Esophagus (tissue), 2 donors: Measurements from ENCODE around the gene SLC7A5. TPM values are rescaled to one million over a fixed set of nuclear protein-coding genes. Genes with fewer than 3 reads are reported as not detected.
A peak's percentile ranks its signal among the peaks of the same experiment; 100 is the strongest.
"Not testable (repeated sequence)": the region's sequence is repeated elsewhere in the genome, so short reads cannot be mapped to it uniquely, and the experiment has no call there.

Source experiments
- H3K27ac ChIP-seq, 2 donors: one replicate each; pipeline ENCODE4 v1.5.1; 2013; ENCODE audit warnings: low read depth in 2 of 2, mild to moderate bottlenecking in 2 of 2, inconsistent platforms in 1 of 2, low read length in 1 of 2, moderate library complexity in 1 of 2
- H3K27me3 ChIP-seq, 2 donors: one replicate each; pipeline ENCODE4 v1.6.1; 2013; ENCODE audit warnings: low read length in 2 of 2, control low read depth in 1 of 2, mild to moderate bottlenecking in 1 of 2; ENCODE audit not compliant: insufficient read depth in 2 of 2, control insufficient read depth in 1 of 2
- H3K36me3 ChIP-seq, 2 donors: one replicate each; pipeline ENCODE4 v1.6.1; 2013; ENCODE audit warnings: low read length in 1 of 2; ENCODE audit not compliant: control insufficient read depth in 2 of 2, insufficient read depth in 2 of 2
- H3K4me1 ChIP-seq, 2 donors: one replicate each; pipeline ENCODE4 v1.6.1; 2013; ENCODE audit warnings: low read length in 1 of 2; ENCODE audit not compliant: control insufficient read depth in 2 of 2, insufficient read depth in 2 of 2
- H3K4me3 ChIP-seq, 2 donors: one replicate each; pipeline ENCODE4 v1.5.1; 2013; ENCODE audit warnings: low read length in 2 of 2, mild to moderate bottlenecking in 2 of 2, low read depth in 1 of 2, moderate library complexity in 1 of 2
- H3K9me3 ChIP-seq, 2 donors: one replicate each; pipeline ENCODE4 v1.6.1; 2013; ENCODE audit warnings: mild to moderate bottlenecking in 2 of 2, low read depth in 1 of 2, low read length in 1 of 2, moderate library complexity in 1 of 2; ENCODE audit not compliant: control insufficient read depth in 2 of 2, insufficient read depth in 1 of 2
- WGBS, 2 donors: extraction: QIAGEN DNeasy Blood & Tissue Kit; methylation state at CpG; one replicate each; pipeline ENCODE4 v1.1.7; 2013; 5-methylcytosine and 5-hydroxymethylcytosine counted together
- polyA plus RNA-seq, 2 donors: library from polyadenylated mRNA; stranded (reverse); fragments of 200-250 nt; gene quantifications; one replicate each; pipeline ENCODE4 v1.2.3, GENCODE V29; 2013
- donor health status: healthy with polysubstance abuse.
- donor health status: Bipolar disorder and iron deficiency.

SLC7A5 gene
- polyA plus RNA-seq, 2 donors: 117 to 138 TPM

- Histone ChIP-seq H3K36me3 (no peaks in the 10 kb centered on the region), H3K27ac (peak overlapping the region; percentile 78 to 92), H3K4me1 (peaks cover 4% of the 10 kb centered on the region in 2 donors), H3K27me3 (no peaks in the 10 kb centered on the region), H3K4me3 (no peak overlapping the region), H3K9me3 (no peaks in the 10 kb centered on the region)
- WGBS, 2 donors: 40 to 57% methylated on average over 20 of the region's 20 CpGs
These were observed 79.6 kb downstream of the SLC7A5 start for GRCh38 chr16:87789437-87790291.

GRCh38 chr16:87788730-87789436, 80.4 kb downstream of the SLC7A5 start:
- H3K27me3 ChIP-seq, H3K9me3 ChIP-seq, H3K36me3 ChIP-seq, H3K4me3 ChIP-seq, H3K4me1 ChIP-seq: not testable (repeated sequence)
- WGBS, 2 donors: 52 to 71% methylated on average over 10 of the region's 10 CpGs
- peak overlapping the region; percentile 78 to 92 for H3K27ac ChIP-seq

GRCh38 chr16:87787451-87788091, 81.7 kb downstream of the SLC7A5 start:
- H3K27me3 ChIP-seq, H3K4me3 ChIP-seq, H3K4me1 ChIP-seq, H3K9me3 ChIP-seq, H3K36me3 ChIP-seq: not testable (repeated sequence)
- 83 to 84% methylated on average over 2 of the region's 2 CpGs for WGBS, 2 donors
- peak overlapping the region in 1 of 2 donors; percentile 35 for H3K27ac ChIP-seq

- H3K9me3 ChIP-seq: no peaks in the 10 kb centered on the region
- no peak overlapping the region for H3K4me3 ChIP-seq
- 57 to 71% methylated on average over 10 of the region's 10 CpGs for WGBS, 2 donors
- H3K27me3 ChIP-seq: no peaks in the 10 kb centered on the region
- H3K27ac ChIP-seq: no peak overlapping the region
- no peaks in the 10 kb centered on the region for H3K36me3 ChIP-seq
- H3K4me1 ChIP-seq: peaks cover 0 to 4% of the 10 kb centered on the region in 2 donors
These were observed 84.5 kb downstream of the SLC7A5 start for GRCh38 chr16:87784812-87785211.

GRCh38 chr16:87782033-87782432, 87.3 kb downstream of the SLC7A5 start:
- H3K9me3 ChIP-seq: no peaks in the 10 kb centered on the region
- H3K36me3 ChIP-seq: no peaks in the 10 kb centered on the region
- no peak overlapping the region for H3K4me3 ChIP-seq
- H3K4me1 ChIP-seq: peaks cover 3 to 6% of the 10 kb centered on the region in 2 donors
- WGBS, 2 donors: 87 to 93% methylated on average over 4 of the region's 4 CpGs
- no peak overlapping the region for H3K27ac ChIP-seq
- H3K27me3 ChIP-seq: no peaks in the 10 kb centered on the region

- Histone ChIP-seq H3K4me3 (no peak overlapping the region), H3K27me3 (no peaks in the 10 kb centered on the region), H3K9me3 (no peaks in the 10 kb centered on the region), H3K27ac (peak overlapping the region in 1 of 2 donors; percentile 42), H3K4me1 (peaks cover 3 to 7% of the 10 kb centered on the region in 2 donors), H3K36me3 (no peaks in the 10 kb centered on the region)
- 68 to 69% methylated on average over 10 of the region's 10 CpGs for WGBS, 2 donors
These were observed 88.8 kb downstream of the SLC7A5 start for GRCh38 chr16:87780385-87780989.

Other genes with a start within 250 kb of the SLC7A5 start
- 10 to 100 TPM; 20.0 to 32.4 TPM for gene KLHDC4, start 103.5 kb downstream of the SLC7A5 start, polyA plus RNA-seq
- gene CA5A, start 67.0 kb upstream of the SLC7A5 start, polyA plus RNA-seq: not detected
- gene BANP, start 81.9 kb upstream of the SLC7A5 start, polyA plus RNA-seq: 10 to 100 TPM in 1 of 2 donors, 1 to 10 TPM in 1; 6.5 to 13.6 TPM